Body of pancreas (tissue), 4 donors: Measurements from ENCODE around the gene EIF5B.

Experiments
- CTCF ChIP-seq, 7 experiments: fragments of 450-650 bp in 4 of 7; fragments of 200-600 bp in 3 of 7; sonication (generic) in 3 of 7; IDR thresholded peaks; one replicate each; pipeline ENCODE4 v1.5.1; 2016 to 2019; ENCODE audit warnings: antibody characterized with exemption in 7 of 7
- POLR2A ChIP-seq, 3 donors: fragments of 450-650 bp; IDR thresholded peaks; one replicate each; pipeline ENCODE4 v1.6.1; 2016; ENCODE audit warnings: antibody characterized with exemption in 3 of 3, mild to moderate bottlenecking in 2 of 3

GRCh38 chr2:99335911-99336803 is 1.0 kb upstream of the EIF5B start, which contains the start of gene TXNDC9:
- no peak for TF ChIP-seq CTCF (IDR thresholded peaks at IDR 0.05)
- peak; percentile 63 to 79 (median 76) for TF ChIP-seq POLR2A (IDR thresholded peaks at IDR 0.05)
